Measurements from ENCODE around the gene U2AF2.

Gene U2AF2

DNA sequence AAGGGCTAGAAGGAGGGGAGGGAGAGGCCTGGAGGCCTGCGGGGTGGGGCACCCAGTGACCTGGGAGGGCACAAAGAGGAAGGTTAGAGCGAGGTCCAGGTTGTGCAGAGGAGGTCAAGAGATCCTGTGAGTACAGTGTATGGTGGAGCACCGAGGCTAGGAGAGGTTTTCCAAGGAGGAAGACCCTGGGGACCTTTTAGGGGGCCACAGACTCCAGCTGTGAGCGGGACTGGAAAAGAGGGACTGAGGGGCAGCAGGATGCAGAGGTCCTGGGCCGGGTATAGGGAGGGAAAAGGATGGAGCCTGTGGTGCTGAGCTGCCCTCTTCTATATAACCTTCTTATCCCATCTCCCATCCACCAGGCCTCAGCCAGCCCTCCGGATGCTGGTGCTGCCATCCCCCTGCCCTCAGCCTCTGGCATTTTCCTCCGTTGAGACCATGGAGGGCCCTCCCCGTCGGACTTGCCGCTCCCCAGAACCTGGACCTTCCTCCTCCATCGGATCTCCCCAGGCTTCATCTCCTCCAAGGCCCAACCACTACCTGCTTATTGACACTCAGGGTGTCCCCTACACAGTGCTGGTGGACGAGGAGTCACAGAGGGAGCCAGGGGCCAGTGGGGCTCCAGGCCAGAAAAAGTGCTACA lies 10.5 kb upstream of the U2AF2 start:
- DNase-seq, result no peak

DNA sequence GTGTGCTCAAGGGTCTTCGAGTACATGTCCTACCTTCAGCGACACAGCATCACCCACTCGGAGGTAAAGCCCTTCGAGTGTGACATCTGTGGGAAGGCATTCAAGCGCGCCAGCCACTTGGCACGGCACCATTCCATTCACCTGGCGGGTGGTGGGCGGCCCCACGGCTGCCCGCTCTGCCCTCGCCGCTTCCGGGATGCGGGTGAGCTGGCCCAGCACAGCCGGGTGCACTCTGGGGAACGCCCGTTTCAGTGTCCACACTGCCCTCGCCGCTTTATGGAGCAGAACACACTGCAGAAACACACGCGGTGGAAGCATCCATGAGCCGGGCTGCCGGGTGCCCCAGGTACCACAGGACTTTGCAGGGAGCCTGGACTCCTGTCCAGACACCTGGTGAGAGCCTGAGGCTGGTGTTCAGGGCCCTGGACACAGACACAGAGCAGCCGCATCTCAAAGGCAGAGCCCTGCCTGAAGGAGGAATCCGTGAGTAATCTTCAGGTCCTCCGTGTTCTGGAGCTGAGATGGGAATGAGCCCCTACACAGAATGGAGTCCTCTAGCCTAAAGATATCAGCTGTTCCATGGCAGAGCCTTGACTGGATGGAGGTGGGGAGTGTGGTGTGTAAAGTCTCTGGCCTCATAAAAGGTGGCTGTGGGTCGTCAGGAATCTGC lies 9.9 kb upstream of the U2AF2 start:
- no peak for DNase-seq

DNA sequence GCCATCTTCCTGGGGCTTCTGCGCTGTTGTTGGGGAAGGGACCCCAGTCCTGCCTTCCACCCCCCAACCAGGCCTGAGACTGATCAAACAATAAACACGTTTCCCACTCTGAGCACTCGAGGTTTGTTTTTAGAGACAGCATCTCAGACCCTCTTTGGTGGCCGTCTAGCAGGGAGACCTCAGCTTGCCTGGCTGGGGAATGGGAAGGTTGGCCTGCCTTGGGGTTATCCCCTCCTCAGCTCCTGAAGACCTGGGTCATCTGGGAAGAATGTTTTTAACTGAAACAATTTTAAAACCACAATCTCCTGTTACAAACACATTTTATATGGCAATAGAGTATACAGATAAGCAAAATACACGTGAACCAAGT lies 9.3 kb upstream of the U2AF2 start:
- DNase-seq, result no peak

DNA sequence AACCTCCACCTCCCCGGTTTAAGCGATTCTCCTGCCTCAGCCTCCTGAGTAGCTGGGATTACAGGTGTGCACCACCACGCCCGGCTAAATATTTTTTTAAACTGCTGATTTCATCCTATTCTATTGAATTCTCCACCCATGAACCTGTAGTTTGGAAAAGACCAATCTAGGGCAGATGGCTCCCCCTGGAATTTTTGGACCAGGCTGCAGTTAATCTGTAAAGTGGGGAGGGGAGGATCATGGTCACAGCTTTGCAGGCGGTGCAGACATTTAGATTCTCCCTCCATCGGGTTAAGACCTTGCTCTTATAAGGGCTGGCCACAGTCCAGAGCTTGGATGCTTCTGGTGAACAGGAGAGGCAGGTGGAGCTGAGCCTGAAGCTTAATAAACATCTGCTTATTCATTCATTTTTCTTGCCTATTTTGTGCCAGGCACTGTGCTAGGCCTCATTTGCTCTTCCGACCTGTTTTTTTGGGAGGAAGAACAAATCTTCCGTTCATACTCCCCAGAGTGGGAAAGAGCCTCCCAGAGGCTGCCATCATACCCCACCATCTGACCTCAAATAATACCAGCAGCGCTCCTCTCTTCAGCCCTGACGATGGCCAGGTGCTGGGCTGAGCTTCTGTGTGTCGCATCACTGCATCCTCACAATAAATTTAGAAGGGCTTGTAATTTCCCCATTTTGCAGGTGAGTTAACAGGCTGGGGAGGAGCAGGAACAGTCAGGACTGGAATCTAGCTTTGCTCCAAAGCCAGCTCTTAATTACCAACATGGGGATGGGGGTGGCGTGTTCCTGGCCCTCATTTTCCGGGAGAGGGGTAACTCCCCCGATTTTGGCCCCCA lies 7.7 kb upstream of the U2AF2 start:
- DNase-seq, result no peak

DNA sequence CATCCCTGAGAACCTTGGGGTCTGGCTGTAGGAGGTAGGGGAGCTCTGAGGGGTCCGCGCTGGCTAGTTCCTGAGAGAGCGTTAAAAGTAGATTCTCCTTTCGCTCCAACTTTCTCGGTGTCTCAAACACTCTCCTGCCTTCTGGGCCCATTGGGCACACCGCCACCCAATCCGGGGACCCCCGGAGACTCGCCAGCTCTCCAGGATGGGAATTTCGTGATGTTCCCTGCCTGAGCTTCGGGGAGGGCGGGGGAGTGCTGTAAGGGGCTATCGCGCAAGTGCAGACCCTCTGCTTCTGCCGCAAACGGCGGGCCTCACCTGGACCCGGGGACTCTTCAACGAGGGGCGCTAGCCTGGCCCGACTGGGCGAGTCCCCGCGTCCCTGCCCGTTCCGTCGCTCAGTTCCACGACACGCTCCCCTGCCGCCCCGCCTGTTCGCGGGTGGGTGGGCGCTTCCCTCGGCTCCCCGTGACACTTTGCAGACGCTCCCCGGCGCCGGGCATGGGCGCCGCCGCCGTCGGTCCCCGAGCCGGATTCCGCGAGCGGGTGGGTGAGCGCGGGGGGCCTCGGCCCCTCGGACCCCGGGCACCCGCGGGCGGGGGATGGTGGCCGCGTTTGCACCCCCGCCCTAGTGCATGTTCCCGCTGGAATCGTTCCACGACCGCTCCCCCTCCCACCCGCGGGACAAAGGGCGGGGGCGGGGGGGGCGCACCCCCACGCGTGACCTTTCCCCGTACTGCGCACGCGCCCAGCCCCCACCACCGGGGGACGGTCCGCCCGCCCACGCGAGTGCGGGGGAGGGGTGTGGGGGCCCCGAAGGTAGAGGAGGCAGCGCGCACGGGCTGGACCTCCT lies 6.9 kb upstream of the U2AF2 start, which contains the start of gene CCDC106:
Gene CCDC106 (plus strand): TSS at position 481 of the 853 bp plus-strand sequence. CDS start 835 bp downstream, outside the sequence.
- DNase-seq, result no peak

DNA sequence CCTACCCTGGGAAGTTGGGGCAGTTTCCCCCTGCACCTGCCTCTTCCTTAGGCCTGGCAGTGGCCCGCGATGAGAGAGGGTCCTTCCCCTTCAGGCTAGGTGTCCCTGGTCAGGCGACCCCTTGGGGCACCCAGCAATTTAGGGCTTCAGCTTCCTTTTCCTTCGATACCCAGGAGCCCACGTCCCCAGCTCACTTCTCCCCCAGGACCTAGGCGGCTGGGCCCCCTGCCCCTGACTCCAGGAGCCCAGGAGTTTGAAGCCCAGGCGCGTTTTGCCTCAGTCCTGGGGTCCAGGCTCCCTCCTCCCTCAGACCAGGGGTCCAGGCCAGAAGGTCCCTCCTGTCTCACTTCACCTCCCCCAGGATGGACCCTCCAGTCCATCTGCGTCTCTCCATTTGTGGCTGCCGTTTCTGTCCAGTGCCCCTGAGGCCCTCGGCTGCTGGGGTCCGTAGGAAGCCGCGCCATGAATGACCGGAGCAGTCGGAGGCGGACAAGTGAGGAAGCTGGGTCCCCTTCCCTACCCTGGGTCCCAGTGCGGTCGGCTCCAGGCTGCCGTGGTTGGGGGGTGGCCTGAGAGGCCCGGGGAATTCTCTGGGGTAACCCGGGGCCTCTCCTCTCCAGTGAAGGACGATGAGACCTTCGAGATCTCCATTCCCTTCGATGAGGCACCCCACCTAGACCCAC lies 6.1 kb upstream of the U2AF2 start:
- no peak for DNase-seq

DNA sequence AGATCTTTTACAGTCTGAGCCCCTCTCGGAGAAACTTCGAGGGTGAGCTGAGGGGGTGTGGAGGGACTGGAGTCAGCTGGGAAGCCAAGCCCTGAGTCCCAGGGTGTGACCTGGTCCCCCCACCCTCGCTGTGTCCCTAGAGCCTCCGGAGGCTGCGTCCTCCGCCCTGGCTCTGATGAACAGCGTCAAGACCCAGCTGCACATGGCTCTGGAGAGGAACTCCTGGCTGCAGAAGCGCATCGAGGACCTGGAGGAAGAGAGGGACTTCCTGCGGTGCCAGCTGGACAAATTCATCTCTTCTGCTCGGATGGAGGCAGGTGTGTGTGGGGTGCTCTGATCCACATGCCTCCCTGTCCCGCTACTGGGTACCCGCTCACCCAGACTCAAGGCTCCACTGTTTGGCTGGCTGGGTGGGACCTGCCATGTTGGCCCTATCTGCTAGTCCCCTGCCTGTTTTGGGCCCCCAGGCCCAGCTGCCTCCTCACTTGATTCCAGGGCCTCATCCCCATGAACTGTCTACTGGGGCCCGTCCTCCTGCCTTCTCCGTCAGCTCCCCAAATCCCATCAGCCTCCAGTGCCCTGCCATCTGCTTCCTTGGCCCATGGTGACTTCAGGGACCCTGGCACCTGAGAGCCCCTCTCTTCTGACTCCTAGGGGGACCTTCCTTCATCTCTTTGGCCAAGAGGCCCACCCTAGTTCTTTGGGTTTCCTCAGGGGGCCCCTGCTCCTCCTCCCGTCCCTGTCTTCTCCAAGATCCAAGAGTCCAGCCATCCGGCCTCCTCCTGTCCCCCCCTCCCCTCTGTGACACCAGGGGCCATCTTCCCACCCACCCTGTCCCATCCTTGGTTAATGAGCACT lies 5.3 kb upstream of the U2AF2 start:
- no peak for DNase-seq

DNA sequence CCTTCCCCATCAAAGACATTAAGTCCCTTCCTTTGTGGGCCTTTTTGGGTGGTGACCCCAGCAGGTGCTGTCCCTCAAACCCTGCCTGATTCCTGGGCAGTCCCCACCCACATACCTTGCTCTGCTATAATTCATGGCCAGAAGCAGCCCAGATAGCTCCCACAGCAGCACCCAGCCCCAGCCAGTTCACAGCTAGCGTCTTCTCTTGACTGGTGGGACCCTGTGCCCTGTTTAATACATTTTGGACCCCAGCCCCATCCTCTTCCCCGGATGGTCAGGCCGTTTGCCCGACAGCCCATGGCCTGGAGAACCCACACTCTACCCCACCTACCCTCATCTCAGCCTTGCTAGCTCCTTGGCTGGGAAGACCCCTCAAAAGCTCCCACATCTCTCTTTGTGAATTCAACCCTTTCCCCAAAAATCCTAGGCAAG lies 4.7 kb upstream of the U2AF2 start:
- no peak for DNase-seq

DNA sequence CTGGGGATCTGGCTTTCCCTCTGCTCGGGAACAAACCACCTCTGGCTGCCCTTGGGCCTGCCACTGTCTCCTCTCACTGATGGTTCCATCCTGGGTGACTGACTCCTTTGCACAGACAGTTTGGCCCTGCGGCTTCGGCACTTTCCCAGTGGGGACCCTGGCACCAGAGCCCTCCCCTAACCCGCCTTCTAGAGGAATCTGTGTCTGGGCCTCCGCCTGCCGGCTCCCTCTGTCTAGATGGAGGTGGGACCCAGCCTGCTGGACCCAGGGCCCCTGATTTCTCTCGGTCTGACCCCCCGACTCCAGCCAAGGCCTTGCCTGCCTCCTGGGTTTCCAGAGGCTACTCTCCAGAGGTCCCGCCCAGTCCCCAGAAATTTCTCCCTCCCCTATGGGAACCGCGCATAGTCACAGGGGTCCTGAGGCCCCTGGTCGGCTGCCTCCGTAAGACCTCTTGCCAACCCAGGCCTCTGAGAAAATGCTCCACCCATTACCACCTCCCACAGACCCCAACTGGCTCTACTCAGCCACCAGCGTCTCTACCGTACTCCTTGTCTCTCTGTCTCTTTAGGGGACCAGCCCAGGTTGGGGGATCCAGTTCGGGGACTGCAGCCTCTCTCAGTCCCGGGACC lies 4.1 kb upstream of the U2AF2 start:
- DNase-seq, result no peak

DNA sequence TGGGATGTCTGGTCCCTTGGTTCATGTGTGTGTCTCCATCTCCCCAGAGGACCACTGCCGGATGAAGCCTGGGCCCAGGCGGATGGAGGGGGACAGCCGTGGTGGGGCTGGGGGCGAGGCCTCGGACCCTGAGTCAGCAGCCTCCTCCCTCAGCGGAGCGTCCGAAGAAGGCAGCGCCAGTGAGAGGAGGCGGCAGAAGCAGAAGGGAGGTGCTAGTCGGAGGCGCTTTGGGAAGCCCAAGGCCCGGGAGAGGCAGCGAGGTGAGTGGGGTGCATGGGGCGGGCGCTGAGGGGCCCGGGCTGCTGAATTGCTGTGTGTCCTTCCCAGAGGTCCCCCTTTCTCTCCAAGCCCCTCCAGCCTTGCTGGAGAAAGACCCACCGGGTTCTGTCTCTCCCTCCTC lies 3.6 kb upstream of the U2AF2 start:
- DNase-seq, result no peak

DNA sequence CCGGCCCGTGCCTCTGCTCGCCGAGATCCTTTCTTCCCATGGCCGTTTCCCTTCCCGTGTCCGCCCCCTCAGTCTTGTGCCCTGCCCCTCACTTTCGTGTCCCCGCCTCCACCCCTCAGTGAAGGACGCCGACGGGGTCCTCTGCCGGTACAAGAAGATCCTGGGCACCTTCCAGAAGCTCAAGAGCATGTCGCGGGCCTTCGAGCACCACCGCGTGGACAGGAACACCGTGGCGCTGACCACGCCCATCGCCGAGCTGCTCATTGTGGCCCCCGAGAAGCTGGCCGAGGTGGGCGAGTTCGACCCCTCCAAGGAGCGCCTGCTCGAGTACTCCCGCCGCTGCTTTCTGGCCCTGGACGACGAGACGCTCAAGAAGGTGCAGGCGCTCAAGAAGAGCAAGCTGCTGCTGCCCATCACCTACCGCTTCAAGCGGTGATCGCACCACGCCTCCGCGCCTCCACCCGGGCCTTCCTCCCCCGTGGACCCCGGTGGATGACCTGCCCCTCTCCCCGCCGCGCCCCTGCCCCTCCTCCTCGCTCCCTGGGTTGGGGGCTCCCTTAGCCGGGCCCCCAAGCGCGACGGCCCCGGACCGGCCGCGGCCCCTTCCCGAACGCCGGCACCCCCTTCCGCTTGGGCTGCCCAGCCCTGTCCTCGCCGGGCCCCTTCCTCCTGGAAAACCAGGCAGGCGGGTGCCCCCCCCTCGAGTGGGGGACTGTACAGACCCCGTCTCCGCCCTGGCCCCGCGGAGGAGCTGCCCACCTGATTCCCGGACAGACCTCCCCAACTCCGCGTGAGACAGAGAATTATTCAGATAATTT lies 2.3 kb upstream of the U2AF2 start:
- no peak for DNase-seq

DNA sequence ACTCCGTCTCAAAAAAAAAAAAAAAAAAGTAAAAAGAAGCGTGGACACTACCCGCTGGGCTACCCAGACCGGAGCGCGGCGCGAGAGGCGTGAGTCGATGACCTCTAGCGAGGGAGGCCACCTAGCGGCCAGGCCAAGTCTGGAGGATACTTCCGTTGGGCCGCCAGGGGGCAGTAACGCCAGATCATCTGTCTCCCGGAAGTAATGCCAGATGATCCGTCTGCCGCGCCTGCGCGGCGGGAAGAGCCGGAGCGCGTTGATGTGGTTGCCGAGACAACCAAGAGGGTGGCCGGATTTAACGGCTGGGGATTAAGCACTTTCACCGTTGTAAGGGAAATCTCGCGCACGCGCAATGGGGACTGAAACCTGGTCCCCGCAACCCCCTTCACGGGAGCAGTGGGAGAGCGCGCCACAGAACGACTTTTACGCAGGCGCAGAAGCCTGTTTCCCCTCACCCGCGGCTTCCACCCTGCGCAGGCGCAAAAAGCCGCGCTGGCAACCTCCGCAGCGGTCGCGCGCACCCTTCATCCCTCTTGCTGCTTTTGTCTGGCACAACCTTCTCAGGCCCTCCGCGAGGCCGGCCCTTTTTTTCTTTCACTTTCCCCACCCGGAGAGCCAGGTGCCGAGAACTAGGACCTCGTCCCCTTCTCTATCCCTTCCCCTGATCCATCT lies 1.0 kb upstream of the U2AF2 start:
- DNase-seq, result peak; percentile 98

DNA sequence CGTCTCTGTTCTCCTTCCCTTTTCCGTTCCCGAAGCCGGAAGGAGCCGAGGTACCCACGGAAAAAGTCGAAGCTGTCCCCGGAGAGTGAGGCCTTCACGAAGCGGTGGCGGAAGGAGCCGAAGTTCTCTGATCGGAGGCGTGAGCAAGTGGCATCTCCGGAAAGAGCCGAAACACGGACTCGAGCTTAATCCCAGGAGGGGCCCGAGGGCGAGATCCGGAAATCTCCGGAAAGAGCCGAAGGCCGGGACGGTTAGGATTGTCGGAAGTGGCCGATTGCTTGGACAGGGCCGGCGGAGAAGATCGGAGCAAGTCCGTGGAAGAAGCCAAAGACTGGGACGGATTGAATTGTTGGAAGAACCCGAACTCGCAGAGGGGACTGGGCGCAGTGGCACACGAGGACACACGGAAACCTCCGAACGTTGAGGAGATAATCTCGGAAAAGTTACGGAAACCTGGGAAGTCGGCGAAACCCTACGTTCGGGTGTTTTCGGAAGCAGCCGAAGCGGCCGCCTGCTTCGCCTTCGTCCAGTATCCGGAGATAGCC lies 440 bp upstream of the U2AF2 start:
- DNase-seq, result peak; percentile 84

DNA sequence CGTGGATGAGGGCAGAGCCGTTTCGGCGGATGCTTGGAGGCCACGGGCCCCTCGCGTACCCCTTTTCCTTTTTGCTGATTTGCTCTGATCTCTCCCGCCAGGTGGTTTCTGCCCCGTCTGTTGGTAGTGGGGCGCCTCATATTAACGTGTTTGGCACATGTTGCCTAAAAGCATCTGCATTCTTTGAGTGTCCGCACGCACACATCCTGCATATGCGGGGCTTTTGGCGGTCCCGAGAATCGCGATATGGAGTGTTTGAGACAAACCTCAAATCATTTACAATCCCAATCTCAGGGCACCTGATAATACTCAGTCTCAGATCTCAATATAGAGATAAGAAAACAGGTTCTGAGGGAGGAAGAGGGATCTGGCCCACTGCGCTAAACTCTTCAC lies 809 bp downstream of the U2AF2 start:
- DNase-seq, result no peak

DNA sequence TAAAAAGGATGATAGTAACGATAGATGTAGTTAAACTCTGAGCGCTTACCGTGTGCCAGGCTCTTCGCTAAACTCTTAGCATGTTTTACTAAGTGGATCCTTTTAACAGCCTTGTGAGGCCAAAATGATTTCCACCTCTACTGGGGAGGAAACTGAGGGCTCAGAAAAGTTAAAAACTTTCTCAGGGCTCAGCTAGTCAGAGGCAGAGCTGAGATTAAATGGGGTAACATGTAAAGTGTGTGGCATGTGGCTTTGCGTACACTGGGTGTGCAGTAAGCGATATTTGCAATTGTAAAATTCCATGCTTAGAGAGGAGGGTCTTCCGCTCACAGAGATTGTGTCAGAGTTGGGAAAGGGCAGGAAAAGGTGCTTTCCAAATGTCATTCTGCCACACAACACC lies 1.7 kb downstream of the U2AF2 start:
- DNase-seq, result no peak

DNA sequence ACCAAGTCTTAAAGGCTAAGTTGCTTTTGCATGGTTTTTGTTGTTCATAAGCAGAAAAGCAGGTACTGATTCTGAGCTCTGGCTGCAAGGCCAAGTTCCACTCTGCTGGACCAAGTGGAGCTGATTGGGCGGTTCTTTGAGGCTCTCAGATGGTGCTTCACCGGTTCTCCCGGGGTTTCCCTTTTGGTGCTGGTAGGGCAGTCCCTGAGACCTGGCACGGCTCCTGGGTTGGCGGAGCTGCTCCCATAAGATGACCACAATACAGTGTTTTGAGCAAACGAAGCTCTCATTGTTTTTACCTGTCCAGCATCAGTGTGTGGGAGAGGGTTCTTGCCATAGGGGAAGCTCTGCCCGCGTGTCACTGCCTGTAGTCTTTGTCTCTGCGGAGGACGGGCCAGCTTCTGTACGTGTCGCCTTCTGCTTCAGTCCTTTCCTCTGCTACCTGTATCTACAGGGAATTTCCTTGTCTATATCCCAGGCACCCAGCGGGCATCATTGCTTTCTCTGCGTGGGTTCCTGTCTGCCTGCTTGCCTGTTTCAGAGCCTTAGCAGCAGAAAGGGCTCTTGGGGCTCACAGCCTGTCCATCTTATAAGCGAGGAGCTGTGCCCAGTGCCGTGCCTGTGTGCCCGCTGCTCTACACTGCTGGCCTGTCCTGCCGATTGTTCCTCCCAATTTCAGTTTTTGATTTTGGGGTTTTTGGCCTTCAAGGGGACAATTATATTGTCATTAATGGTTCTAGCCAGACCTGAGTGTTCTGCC lies 2.3 kb downstream of the U2AF2 start:
- DNase-seq, result no peak

DNA sequence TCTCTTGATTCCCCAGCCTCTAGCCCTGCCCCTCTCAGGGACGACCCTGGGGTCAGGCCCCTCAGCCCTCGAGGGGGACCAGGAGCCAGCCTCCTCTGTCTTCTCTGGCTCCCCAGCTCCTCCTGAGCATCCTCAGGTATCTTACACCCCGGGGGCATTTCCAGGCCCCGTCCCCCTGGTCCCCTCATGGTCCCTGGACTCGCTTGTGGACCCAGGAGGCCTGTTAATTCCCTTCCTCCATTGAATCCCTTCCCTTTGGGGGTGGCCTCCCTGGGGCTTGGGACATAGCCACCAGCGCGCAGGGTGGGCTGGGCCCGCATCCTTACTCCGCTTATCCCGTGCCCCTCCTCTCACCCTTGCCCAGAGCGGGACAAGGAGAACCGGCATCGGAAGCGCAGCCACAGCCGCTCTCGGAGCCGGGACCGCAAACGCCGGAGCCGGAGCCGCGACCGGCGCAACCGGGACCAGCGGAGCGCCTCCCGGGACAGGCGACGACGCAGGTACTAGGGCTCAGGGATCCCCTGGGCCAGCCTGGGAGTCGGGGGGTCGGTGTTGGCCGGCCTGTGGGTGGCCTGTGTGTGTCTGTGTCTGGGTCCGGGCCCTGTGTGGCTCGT lies 4.1 kb downstream of the U2AF2 start:
- no peak for DNase-seq

DNA sequence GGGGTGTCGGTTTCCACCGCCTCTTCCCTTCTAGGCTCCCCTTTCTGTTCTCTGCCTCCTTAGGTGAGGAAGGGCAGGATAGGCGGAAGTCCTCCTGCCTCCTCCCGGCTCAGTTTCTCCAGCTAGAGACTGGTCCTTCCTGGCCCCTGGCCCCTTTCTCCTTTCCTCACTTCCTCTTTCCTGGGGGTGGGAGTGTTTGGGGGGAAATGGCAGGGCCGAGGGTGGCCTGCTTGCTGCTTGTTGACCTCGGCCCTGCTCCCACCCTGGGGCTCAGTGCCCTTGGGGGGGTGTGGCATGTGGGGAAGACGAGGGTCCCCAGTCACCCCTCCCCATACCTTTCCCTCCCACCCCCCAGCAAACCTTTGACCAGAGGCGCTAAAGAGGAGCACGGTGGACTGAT lies 5.0 kb downstream of the U2AF2 start:
- no peak for DNase-seq

Measured in SHP77 treated with DMSO at 0.1 percent for 48 hours (cell line).